Right lobe of liver (tissue), 6 donors: Measurements from ENCODE around the gene PHLDA1. TPM values are rescaled to one million over a fixed set of nuclear protein-coding genes. Genes with fewer than 3 reads are reported as not detected.

Source experiments
- ATAC-seq, 4 donors: fragments of 200-7000 bp; cut with Tn5 transposase; one replicate each; pipeline ENCODE4 v1.9.1; 2020; ENCODE audit warnings: mild to moderate bottlenecking in 4 of 4, moderate library complexity in 4 of 4
- DNase-seq, 3 donors: peaks; one replicate each; pipeline ENCODE4 v3.0.0-alpha.2; 2020
- H3K27ac ChIP-seq, 3 donors: fragments of 200-600 bp; one replicate each; pipeline ENCODE4 v1.8.0; 2022
- H3K27me3 ChIP-seq, 2 donors: fragments of 200-600 bp; one replicate each; pipeline ENCODE4 v1.8.0; 2022
- H3K36me3 ChIP-seq, 4 donors: fragments of 200-600 bp; sonication (generic) in 1 of 4; one replicate each; pipeline versions ENCODE4 v1.5.1 to v1.8.0; 2017 to 2022; ENCODE audit warnings: control low read depth in 1 of 4
- H3K4me1 ChIP-seq, 4 donors: fragments of 200-600 bp; sonication (generic) in 1 of 4; one replicate each; pipeline versions ENCODE4 v1.5.1 to v1.8.0; 2017 to 2022; ENCODE audit warnings: control low read depth in 1 of 4
- H3K4me3 ChIP-seq, 3 donors: fragments of 200-600 bp; one replicate each; pipeline ENCODE4 v1.8.0; 2022
- H3K9me3 ChIP-seq, 4 donors: fragments of 200-600 bp; sonication (generic) in 1 of 4; one replicate each; pipeline versions ENCODE4 v1.5.1 to v1.8.0; 2017 to 2022; ENCODE audit warnings: control low read depth in 1 of 4
- CTCF ChIP-seq, 4 donors: fragments of 200-600 bp in 3 of 4; fragments of 450-650 bp in 1 of 4; IDR thresholded peaks; one replicate each; pipeline versions ENCODE4 v1.5.1 to v1.8.0; 2016 to 2022; ENCODE audit warnings: antibody characterized with exemption in 4 of 4, mild to moderate bottlenecking in 2 of 4
- POLR2A ChIP-seq: fragments of 450-650 bp; IDR thresholded peaks from one replicate; pipeline ENCODE4 v1.6.1; 2017; ENCODE audit warnings: antibody characterized with exemption, mild to moderate bottlenecking
- WGBS: methylation state at CpG from one replicate; pipeline ENCODE4 v1.1.6; 2018; ENCODE audit warnings: low coverage, low lambda C conversion rate; ENCODE audit not compliant: insufficient coverage; ENCODE audit errors: missing lambda C conversion rate; 5-methylcytosine and 5-hydroxymethylcytosine counted together
- intact Hi-C, 2 donors: fragments of 100-400 bp; cut with DNase I; formaldehyde crosslinking; loops; one replicate each; pipeline versions ENCODE4 v1.11.2 to v1.14.1; 2022
- total RNA-seq, 6 experiments: library from RNA; depleted of rRNA in 2 of 6; stranded (reverse); fragments of >200 nt in 2 of 6; fragmentation: NEBNext Ultra II Directional in 3 of 6; extraction: Animal tissue kit (Norgen Biotek cat#: 25700) in 3 of 6; gene quantifications; one replicate each; pipeline versions ENCODE4 v1.1.0 to v1.2.4, GENCODE V29; 2016 to 2023
- donor health status: DM: no; HTN: yes; CAD: no.
- donor health status: DM: no; HTN: no; CAD: no.
- donor health status: DM: no; HTN: no; CAD: no.
- donor health status: DM: no; HTN: yes; CAD: no.
- donor health status: DM: no; HTN: yes; CAD: no.

PHLDA1 gene
- total RNA-seq, 6 experiments from 2014 or later = 1.7 to 22.4 (median 14.3) TPM

- intact Hi-C loops = no loop called here
These were observed 10.6 kb upstream of the PHLDA1 start for GRCh38 chr12:76042147-76042546.

GRCh38 chr12:76041406-76041805 lies 9.8 kb upstream of the PHLDA1 start:
- Histone ChIP-seq H3K36me3 (no peaks in the 10 kb centered on the region), H3K9me3 (no peaks in the 10 kb centered on the region), H3K27me3 (no peaks in the 10 kb centered on the region), H3K4me1 (no peaks in the 10 kb centered on the region), H3K27ac (no peak overlapping the region), H3K4me3 (no peak overlapping the region)
- ATAC-seq (no peak), DNase-seq (no peak)
- 83% methylated on average over 1 of the region's 2 CpGs for WGBS
- intact Hi-C loops = no loop called here
- TF ChIP-seq CTCF (IDR thresholded peaks at IDR 0.05) (no peak), POLR2A (no peak)

More at GRCh38 chr12:76042147-76042546, 10.6 kb upstream of the PHLDA1 start:
- Histone ChIP-seq H3K9me3 (no peaks in the 10 kb centered on the region), H3K4me3 (no peak overlapping the region), H3K27me3 (no peaks in the 10 kb centered on the region), H3K4me1 (no peaks in the 10 kb centered on the region), H3K36me3 (no peaks in the 10 kb centered on the region), H3K27ac (no peak overlapping the region)
- ATAC-seq = no peak
- TF ChIP-seq CTCF (IDR thresholded peaks at IDR 0.05) (no peak), POLR2A (no peak)
- DNase-seq = no peak
- WGBS = 74% methylated on average over 2 of the region's 2 CpGs

- H3K4me3 ChIP-seq = no peak overlapping the region
- no peaks in the 10 kb centered on the region for H3K36me3 ChIP-seq
- DNase-seq = no peak
- H3K27ac ChIP-seq = no peak overlapping the region
- no peak for TF ChIP-seq POLR2A
- no peak for TF ChIP-seq CTCF (IDR thresholded peaks at IDR 0.05)
- intact Hi-C loops = no loop called here
- WGBS = 68% methylated on average over 3 of the region's 4 CpGs
- no peaks in the 10 kb centered on the region for H3K27me3 ChIP-seq
- no peaks in the 10 kb centered on the region for H3K9me3 ChIP-seq
- H3K4me1 ChIP-seq = no peaks in the 10 kb centered on the region
- no peak for ATAC-seq
These were observed 8.9 kb upstream of the PHLDA1 start for GRCh38 chr12:76040461-76040860.

- Histone ChIP-seq H3K27me3 (no peaks in the 10 kb centered on the region), H3K36me3 (no peaks in the 10 kb centered on the region), H3K27ac (no peak overlapping the region), H3K4me3 (no peak overlapping the region), H3K4me1 (peaks cover 0 to 1% (median 0%) of the 10 kb centered on the region in 4 donors), H3K9me3 (no peaks in the 10 kb centered on the region)
- TF ChIP-seq POLR2A (no peak), CTCF (IDR thresholded peaks at IDR 0.05) (no peak)
- ATAC-seq (no peak), DNase-seq (no peak)
- intact Hi-C loops = loop anchor here (10.0 kb wide), 2 partner anchors 223 to 513 kb away; no protein-coding TSS in a partner anchor
- WGBS = 49% methylated on average over 2 of the region's 2 CpGs
These were observed 6.6 kb upstream of the PHLDA1 start for GRCh38 chr12:76038176-76038575.
